Measurements from ENCODE around the gene ELN.
"Not testable (repeated sequence)": the region's sequence is repeated elsewhere in the genome, so short reads cannot be mapped to it uniquely, and the experiment has no call there.

The ELN gene

DNA sequence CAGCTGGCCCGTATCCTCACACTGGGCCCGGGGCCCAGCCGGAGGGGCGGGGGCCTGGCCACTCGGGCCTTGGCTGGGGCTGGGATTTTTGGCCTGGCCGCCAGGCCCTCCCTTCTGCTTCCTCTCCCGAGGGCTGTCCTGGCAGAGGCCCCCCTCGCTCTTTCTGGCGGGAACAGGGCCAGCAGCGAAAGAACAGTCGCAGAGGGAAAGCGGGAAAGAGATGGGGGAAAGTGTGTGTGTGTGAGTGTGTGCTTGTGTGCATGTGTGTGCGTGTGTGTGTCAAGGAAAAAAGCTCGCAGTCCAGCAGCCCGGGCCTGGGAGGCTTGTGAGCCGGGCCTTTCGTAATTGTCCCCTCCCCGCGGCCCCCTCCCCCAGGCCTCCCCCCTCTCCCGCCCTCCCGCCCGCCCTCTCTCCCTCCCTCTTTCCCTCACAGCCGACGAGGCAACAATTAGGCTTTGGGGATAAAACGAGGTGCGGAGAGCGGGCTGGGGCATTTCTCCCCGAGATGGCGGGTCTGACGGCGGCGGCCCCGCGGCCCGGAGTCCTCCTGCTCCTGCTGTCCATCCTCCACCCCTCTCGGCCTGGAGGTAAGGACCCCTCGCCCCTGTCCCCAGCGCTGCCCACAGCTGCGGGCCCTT lies at the start of gene ELN:
Gene ELN, plus strand, starts transcription at position 491 of the 638 bp plus-strand sequence. Its CDS starts 15 bp downstream, at position 506.
- no peak for DNase-seq (ENCODE audit: low spot score)

DNA sequence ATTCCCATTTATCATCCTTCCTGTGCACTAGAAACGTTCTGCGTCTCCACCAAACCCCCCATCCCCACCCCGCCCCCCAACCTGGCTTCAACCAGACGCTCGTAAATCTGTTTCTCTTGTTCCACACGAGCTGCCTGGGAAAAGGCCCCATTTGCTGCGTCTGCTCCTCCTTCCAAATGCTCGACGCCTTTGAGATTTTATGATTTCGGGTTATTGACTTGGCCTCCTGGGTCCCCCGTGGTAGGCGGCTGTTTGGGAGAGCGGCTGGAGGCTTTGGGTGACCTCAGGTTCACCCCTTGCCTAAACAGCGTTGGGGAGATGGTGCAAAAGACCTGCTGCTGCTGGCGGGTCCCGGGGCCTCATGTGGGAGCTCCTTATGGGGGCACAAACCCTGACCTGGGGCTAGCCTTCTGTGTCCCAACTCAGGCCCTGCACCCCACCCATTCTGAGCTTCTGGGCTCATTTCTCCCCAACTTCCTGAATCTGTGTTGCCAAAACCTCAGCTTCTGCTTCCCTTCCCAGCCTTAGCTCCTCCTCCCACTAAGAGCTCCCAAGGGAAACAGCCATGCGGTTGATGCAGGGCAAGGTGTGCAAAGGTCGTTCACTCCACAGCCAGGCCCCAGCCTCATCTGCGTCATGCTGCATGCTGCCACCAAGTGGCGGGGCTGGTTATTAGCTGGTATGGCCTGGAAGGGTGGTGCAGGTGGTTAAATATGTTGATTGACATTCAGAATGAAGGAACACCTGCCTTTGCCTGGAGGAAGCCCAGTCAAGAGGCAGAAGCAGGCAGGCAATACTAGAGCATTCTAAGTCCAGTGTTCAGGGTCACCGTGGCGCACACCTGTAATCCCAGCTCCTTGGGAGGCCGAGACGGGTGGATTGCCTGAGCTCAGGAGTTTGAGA lies 49.1 kb upstream of the ELN start:
- peak; percentile 81 for DNase-seq (ENCODE audit: low spot score)

DNA sequence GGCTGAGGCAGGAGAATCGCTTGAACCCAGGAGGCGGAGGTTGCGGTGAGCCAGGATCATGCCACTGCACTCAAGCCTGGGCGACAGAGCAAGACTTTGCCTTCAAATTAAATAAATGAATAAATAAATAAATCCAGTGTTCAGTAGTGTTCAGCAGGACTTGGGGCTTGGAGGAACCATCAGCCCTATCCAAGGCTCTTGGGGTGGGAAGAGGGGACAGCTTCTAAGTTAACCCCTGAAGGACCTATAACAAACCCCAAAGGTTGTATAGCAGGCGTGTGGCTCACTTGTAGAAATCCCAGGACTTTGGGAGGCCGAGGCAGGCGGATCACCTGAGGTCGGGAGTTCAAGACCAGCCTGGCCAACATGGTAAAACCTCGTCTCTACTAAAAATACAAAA lies 48.3 kb upstream of the ELN start:
- DNase-seq (ENCODE audit: low spot score), result not testable (repeated sequence)

DNA sequence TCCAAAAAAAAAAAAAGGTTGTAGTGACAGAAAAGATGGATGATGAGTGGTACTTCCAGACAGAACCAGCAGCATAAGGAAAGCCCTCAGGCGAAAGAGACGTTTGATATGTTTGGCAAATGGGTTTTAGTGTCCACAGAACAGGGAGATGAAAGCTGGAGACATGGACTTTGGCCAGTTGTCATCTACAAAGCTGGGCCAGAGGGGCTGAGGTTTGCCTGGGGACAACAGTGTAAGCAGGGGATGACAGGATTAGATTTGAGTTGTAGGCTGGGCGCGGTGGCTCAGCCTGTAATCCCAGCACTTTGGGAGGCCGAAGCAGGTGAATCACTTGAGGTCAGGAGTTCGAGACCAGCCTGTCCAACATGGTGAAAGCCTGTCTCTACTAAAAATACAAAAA lies 47.8 kb upstream of the ELN start:
- DNase-seq (ENCODE audit: low spot score), result no peak

DNA sequence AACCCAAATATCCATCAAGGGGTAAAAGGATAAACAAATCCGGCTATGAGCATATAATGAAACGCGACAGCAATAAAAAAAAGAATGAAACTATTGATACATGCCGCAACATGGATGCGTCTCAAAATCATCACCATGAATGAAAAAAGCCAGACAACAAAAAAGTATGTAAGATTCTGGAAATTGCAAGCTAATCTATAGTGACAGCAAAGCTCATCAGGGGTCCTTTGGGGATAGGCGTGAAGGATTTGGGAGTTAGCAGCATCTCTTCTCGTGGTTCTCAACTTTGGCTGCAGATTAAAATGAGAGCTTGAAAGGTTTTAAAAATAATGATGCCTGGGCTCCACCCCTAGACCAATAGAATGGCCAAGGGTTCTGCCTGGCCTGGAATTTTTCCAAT lies 46.0 kb upstream of the ELN start:
- no peak for DNase-seq (ENCODE audit: low spot score)

DNA sequence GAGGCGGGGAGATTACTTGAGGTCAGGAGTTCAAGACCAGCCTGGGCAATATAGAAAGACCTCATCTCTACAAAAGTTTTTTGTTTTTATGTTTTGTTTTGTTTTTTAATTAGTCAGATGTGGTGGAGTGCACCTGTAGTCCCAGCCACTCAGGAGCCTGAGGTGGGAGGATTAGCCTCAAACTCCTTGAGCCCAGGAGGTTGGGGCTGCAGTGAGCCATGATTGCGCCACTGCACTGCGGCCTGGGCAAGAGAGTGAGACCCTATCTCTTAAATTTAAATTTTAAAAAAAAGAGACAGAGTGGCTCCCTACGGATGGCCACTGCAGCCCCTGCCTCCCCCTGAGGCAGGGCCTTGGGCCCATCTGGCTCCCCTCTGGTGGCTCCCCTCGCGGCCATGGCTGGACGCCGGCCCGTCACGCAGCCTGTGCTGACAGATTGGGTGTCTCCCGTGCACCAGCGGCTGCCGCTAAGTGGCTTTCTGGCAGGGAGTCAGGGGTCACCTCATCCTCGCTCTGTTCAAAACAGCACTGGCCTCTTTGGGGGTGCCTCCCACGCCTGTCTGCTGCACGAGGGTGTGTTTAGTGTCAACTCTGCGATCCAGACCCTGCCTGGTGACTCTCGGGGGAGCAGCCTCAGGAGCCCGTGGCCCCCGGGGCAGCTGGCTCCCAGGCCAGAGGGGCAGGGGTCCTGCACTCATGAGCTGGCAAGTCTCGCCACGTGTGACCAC lies 44.4 kb upstream of the ELN start:
- peak; percentile 25 for DNase-seq (ENCODE audit: low spot score)

DNA sequence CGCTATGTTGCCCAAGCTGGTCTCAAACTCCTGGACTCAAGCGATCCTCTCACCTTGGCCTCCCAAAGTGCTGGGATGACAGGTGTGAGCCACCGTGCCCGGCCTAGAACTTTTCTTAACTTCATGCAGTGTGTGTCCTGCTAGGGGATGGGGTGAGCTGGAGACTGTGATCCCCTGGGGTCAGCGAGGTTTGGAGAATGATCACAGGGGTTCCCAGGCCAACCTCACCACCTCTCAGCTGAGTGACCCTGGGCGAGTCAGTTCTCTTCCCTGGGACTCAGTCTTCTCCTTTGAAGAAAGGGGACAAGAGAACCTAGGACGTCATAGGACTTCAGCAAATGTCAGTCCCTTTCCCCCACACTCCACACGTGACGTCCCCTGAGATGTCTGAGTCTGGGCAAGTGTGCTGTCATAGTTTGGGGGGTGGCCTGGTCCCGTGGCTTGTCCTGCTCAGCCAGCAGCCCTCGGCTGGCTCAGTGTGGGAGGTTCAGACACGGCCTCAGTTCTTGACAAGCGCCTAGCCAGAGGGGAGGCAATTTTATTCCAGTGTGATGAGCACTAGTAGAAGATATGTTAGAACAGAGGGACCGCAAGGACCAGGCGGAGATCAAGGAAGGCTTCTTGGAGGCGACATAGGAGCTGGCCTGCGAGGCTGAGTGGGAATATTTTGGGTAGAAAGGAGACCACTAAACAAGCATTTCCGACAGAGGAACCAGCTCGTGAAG lies 43.3 kb upstream of the ELN start:
- no peak for DNase-seq (ENCODE audit: low spot score)

DNA sequence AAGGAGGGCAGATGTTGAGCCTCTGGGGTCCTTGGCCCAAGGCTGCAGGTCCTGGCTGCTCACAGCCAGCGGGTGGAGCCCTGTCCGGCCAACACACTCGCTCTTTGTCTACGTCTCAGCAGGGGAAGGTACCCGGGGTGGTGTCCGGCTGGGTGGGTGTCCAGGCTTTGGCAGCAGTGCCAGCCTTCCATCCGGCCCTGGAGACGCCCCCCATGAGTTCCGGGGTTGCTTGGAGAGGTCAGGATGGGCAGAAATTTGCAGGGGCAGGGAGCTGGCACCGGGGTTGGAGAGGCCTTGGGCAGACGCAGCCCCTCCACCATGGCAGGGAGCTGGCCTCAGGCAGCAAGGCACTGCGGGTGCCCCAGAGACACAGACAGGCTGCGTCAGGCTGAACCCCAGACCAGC lies 42.2 kb upstream of the ELN start:
- peak; percentile 62 for DNase-seq (ENCODE audit: low spot score)

DNA sequence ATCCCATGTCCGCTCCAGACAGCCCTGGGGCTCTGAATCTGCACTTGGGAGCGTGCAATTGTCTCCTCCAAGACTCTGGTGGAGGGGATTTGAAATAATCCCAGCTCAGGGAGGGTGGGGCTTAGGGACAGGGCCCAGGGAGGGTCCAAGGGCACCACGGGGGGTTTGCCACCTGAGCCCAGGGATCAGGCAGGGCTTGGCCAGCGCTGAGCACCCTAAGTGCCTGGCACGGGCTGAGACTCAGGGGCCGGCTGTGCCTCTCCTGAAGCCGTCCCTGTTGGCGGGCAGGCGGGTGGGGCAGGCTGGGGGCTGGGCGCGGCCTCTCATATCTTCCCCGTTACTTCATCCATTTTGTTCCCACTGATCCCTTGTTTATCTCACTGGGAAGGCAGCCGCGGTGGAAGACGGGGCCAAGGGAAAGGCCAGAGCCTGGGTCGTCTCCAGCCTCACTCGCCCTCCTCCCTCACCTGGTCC lies 41.8 kb upstream of the ELN start:
- peak; percentile 89 for DNase-seq (ENCODE audit: low spot score)

DNA sequence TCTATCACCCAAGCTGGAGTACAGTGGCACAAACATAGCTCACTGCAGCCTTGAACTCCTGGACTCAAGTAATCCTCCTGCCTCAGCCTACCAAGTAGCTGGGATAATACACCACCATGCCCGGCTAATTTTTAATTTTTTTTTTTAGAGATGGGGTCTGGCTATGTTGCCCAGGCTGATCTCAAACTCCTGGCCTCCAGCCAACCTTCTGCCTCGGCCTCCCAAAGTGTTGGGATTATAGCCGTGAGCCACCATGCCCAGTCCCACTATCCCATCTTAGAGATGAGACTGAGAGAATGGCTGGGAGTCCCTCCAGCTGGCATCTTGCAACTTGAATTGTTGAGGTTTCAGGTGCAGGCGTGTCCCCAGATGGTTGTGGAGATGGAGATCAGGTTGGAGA lies 40.7 kb upstream of the ELN start:
- no peak for DNase-seq (ENCODE audit: low spot score)

DNA sequence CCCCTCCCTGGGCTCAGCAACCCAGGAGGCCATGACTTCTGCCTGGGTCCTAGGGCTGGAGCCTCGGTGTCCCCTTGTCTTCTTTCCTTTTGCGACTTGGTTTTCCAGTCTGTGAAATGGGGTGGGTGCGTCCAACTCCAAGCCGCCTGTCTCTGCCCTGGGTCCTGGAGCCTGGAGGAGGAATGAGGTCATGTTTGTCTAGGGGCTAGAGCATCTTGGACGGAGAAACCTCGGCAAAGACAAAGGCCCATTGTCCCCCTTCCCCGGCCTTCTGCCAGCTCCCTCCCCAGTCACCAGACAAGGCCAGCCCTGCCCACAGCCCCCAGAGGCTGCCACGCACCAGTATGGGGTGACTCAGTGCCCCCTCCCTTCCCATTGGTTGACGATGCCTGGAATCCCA lies 39.8 kb upstream of the ELN start:
- no peak for DNase-seq (ENCODE audit: low spot score)

DNA sequence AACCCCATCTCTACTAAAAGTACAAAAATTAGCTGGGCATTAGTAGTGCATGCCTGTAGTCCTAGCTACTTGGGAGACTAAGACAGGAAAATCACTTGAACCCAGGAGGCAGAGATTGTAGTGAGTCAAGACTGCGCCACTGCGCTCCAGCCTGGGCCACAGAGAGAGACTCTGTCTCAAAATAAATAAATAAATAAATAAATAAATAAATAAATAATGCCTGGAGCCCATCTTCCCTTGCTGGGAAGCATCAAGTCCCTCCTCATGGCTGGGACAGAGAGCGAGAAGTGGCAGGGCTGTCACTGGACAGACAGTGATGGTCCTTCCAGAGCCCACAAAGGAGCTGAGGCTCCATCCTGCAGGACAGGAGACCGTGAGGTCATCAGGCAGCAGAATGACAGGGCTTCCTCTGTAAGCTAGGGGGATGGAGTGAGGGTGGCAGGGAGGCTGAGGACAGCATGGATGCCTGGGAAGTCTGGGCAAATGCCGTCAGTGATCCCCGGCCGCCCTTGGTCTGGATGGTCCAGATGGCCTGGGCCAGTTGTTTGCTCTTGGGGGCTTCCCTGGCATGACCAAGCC lies 36.4 kb upstream of the ELN start:
- DNase-seq (ENCODE audit: low spot score), result no peak

DNA sequence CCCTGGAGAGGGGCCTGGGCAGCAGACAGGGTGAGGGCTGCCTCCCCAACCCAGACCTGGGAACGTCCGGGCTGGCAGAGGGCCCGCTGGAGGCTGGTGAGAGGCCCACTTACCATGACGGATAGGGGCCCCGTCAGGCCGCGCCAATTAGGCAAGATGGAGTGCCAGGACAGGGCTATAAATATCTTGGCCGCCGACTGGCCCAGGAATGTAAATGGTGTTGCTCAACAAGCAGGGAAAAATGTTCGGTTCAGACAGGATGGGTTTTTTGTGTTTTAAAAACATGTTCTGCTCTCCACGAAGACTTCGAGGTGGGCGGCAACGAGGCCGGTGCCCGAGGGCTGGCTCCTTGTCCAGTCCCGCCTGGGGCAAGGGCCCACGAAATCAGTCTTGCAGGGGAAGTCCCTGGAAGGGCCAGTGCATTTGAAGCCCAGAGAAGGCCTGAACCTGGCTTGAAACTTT lies 35.8 kb upstream of the ELN start:
- no peak for DNase-seq (ENCODE audit: low spot score)

DNA sequence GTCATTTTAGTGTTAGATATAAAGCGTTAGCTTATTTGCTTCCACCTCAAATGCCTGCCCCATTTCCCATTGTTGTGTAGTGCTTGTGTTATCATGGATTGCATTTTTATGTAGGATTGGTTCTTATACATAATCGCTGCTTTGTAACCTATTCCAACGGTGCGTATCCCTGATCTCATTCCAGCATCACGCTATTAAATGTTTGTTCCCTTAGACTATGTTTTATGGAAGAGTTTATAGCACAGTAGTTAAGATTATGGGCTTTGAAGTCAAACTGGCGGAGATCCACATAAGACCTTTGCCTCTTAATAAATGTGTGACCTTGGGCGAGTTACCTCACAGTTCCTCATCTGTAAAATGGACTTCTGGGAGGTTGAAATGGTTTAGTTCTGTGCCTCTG lies 34.0 kb upstream of the ELN start:
- no peak for DNase-seq (ENCODE audit: low spot score)

DNA sequence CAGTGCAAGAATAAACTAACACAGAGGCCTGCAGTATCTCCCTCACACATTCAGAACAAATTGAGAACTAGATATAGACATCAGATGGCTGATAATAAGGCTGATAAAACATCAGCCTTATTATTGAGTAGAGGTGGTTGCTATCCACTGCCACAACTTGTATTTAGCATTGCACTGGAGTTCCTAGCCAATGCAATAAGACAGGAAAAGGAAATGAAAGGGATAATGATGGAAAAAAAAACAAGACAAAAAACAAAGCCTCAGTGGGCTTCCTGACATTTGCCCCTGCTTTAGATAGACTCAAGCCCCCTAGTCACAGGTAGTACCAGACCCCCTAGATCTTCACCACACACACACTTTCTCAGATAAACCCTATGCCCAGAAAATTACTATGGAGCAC lies 33.2 kb upstream of the ELN start:
- DNase-seq (ENCODE audit: low spot score), result no peak

DNA sequence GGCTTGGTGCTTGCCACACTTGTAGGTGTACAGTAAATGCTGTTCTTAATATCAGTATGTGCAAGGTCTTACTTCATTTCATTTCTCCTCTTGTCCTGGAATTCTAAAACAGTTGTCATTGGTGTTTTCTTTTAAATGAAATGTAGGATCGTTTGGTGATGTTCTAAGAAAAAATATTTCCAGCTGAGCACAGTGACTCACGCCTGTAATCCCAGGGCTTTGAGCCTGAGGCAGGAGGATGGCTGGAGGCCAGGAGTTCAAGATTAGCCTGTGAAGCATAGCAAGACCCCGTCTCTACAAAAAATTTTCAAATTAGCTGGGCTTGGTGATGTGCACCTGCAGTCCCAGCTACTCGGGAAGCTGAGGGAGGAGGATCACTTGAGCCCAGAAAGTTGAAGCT lies 32.6 kb upstream of the ELN start:
- no peak for DNase-seq (ENCODE audit: low spot score)

DNA sequence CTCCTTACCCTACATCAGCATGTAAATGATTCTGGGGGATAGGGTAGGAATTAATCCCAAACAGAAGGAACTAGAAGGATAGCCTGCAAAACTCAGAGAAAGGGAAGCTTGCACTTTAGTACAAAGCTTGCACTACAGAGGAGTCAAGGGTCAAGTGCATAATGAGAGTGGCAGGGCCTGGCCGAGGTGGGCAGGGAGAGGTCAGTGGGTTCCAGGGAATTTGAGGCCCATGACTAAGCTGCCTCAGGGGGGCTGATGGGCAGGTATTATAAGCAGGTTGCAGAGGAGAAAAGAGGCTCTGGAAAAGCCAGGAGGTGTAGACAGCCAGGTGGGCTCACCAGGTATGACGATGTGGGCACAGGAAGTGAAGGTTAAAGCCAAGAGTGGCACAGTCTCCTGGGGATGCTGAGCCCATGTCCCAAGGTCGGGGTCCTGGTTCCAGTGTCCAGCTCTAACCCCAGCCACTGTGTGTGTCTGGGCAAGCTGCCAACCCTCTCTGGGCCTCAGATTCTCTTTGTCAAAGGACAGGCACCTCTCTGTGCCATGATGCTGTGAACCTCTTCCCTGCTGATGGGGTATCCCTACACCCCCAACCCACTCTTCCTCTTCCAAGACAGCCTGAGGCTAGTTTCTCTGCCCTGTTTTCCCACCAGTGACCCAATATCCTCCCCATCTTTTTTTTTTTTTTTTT lies 32.0 kb upstream of the ELN start:
- DNase-seq (ENCODE audit: low spot score), result no peak

DNA sequence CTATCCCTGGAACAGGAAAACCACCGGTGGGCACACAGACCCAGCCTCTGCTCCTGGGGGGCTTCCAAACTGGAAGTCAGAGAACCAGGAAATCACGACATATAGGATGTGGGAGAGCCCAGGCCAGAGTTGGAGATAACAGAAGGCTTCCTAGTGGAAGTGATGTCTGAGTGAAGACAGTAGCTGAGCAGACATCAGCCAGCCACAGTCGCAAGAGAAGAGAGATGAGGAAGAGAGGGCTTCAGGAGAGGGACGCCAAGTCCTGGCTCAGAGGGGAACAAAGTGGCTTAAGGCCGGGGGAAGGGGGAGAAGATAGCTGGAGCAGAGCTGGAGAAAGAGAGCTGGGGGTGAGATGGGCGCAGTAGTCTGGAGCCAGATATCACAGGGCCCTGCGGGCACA lies 30.9 kb upstream of the ELN start:
- DNase-seq (ENCODE audit: low spot score), result no peak

DNA sequence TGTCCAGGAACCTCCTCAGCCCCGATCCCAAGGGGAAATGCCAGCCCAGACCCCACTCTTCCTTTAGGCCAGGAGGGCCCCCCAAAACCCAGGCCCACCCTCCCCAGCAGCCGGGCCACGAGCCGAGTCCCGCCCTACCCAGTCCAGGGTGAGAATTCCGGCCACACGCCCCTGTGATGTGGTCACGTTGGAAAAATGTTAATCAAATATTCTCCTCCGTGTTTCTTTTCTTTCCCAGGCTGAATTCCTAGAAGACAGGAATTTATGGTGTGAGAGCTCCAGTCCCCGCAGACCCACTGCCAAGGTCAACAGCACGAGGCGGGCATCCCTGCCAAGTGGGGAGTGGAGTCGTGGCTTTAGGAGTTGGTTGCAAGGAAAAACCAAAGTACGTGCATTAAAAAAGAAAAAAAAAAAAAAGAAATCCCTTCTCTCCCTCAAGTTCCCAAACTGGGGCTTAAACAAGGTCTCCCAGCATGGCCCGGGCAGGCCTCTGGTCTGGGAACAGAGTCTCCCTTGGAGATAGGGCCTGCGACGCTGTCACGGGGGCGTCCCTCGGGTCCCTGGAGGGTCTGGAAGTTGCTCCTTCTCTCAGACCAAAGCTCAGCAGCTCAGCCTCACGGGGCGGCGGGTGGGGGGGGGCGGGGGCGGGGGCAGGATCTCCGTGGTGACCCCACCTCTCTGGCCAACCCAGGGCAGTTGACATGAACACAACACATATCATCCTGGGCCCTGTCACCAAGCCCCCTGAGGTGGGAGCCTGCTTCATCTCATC lies 28.1 kb upstream of the ELN start:
- DNase-seq (ENCODE audit: low spot score), result no peak

DNA sequence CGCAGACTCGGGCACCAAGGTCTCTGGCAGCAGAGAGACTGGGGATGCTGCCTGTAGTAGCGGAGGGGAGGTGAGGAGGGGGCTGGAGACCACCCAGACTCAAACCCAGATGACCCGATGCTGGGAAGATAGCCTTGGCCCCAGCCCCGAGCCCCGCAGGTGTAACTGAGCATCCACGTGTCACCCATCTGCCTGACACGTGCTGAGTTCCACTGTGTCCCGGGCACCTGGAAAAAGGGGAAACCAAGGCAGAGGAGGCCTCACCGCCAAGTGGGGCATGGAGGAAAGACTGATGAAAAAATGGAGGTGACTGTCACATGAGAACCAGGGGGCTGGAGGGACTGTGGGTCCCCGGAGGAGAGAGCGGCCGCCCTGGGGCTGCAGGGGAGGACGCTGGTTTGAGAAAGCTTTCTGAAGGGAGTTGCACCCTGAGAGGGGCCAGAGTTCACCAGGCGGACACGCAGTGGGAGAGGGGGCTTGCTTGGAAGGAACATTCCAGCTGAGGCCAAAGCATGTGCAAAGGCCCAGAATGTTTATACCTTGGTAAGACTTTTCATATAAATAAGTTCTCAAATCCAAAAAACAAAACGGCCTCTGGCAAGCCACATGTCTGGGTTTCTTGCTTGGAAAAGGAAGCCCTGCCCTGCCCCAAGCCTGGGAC lies 27.4 kb upstream of the ELN start:
- no peak for DNase-seq (ENCODE audit: low spot score)

Data from D341Med (cell line).